ENCODE data around the gene EFCAB8.
"Not testable (repeated sequence)": the region's sequence is repeated elsewhere in the genome, so short reads cannot be mapped to it uniquely, and the experiment has no call there.

EFCAB8 gene

GRCh38 chr20:32957459-32957858 lies 98.7 kb downstream of the EFCAB8 start:
- no peak for DNase-seq (ENCODE audit: low spot score)

- DNase-seq (ENCODE audit: low spot score), result no peak
Observed at GRCh38 chr20:32958574-32958973, 99.9 kb downstream of the EFCAB8 start.

- no peak for DNase-seq (ENCODE audit: low spot score)
Observed at GRCh38 chr20:32959351-32960221, 100.9 kb downstream of the EFCAB8 start.

DNA sequence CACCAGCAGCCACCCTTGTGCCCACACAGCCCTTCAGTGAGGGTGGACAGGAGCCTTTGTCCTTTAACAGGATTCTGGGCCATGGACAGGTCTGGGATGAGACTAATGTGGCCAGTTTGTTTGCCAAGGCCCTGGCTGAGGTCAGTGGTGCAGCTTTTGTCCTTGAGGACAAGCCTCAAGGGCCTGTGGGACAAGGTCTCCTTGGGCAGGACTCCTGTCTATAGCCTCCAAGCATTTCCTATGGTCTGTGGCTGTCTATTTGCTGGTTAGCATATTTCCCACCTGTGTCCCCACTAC lies 101.4 kb downstream of the EFCAB8 start:
- DNase-seq (ENCODE audit: low spot score), result no peak

DNA sequence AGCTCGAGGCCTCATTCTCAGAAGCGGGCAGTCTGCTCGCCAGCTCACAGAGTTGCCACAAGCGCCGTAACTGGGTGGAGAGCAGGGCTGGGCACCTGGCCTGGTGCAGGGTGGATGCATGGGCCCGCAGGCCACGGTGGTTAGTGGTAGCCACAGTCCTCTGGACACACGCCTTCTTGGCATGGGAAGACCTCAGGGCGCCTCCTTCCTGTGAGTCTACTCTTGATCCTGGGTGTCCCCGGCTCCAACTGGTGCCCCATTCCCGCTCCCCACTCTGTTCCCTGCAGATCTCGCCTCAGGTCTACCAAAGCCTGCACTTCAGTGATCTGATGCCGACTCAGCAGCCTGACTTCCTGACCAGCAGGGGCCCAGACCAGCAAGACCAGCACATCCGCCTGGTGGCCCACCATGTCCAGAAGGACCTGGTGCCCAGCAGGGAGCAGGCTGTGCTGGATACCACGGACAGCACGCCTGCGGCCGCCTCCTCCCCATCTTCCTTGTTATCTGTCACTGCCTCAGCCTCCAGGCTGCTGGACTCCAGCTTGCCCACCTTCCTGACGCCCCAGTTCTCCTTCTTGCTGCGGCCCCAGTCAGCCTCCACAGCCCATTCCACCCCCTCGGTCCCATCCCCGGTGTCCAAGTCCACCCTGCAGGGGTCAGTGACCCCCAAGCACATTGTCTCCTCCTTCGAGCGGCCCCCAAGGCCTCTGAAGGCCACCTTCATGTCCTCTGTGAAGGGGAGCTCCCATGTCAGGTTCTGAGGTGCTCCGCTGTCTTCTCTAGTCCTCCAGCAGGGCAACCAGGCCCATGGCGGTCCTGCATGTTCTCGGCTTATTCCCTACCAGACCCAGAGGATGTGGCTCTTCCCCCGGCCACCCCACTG lies 102.4 kb downstream of the EFCAB8 start:
- DNase-seq (ENCODE audit: low spot score), result no peak

DNA sequence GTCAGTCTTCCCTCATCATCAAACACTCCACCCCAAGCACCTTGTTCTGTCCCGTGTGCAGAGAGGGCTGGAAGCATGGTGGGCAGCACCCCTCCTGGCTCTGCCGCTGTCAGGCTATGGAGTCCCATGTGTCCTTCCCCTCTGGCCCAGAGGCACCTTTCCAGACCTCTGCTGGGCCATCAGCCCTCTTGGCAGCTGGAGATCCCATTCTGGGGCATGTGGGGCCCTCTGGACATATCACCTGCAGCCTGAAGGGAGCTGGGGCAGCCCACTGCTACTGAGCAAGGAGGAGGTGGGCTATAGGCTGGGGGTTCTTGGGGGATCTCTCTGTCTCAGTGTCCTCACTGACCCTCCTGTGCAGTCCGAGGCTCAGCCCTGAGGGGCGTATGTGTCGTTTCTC lies 103.3 kb downstream of the EFCAB8 start:
- no peak for DNase-seq (ENCODE audit: low spot score)

- DNase-seq (ENCODE audit: low spot score), result not testable (repeated sequence)
Observed at GRCh38 chr20:32962646-32963045, 103.9 kb downstream of the EFCAB8 start.

DNA sequence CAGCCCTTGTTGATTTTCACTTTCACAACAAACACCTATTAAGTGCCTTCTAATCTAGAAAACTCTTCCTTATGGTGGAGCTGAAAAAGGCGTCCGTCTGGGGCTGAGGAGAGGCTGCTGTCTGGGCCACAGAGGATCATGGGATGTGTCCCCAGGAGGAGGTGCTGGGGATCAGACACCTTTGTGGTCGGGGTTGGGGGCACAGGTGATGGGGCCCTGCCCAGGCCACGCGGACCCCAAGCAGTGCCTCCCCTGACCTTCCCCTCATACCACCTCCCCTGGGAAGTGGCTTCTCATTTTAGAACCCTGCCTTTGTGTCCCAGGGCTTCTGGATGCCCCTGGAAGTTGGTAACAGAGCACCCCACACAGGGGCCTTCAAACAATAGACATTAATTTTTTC lies 104.5 kb downstream of the EFCAB8 start:
- DNase-seq (ENCODE audit: low spot score), result no peak

- DNase-seq (ENCODE audit: low spot score), result no peak
Observed at GRCh38 chr20:32964575-32964974, 105.9 kb downstream of the EFCAB8 start.

- no peak for DNase-seq (ENCODE audit: low spot score)
Observed at GRCh38 chr20:32965115-32965514, 106.4 kb downstream of the EFCAB8 start.

DNA sequence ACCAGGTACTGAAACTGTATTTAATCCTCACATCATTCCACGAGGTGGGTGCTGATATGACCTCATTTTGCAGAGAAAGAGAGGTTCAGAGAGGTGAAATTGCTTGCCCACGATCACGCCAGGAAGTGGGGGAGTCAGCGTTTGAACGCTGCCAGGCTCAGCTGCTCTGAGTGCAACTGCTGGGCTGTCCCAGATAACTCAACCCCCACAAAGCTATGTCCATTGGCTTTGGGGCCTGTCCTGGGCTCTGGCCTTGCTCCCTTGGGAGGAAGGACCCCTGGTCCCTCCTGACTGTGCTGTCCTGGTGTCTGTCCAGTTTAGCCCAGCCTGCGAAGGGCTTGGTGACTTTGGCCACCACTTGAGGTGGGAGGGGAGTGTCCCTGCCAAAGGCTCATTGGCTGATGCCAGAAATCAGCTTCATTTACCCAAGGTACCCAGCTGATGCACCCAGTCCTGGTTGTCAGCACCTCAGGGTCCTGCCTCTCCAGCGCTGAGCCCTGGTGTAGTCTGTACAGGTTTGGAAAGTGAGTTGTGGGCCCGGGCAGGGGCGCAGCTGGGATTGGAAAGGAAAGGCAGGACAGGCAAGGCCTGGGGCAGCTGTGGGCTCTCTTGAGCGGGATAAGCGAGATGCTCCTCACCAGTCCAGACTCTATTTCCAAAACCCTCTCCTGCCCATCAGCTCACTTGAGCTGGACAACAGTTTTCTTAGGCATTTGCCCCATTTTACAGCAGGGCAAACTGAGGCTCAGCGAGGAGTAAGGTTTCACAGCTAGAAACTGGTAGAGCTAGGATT lies 107.1 kb downstream of the EFCAB8 start:
- no peak for DNase-seq (ENCODE audit: low spot score)

DNA sequence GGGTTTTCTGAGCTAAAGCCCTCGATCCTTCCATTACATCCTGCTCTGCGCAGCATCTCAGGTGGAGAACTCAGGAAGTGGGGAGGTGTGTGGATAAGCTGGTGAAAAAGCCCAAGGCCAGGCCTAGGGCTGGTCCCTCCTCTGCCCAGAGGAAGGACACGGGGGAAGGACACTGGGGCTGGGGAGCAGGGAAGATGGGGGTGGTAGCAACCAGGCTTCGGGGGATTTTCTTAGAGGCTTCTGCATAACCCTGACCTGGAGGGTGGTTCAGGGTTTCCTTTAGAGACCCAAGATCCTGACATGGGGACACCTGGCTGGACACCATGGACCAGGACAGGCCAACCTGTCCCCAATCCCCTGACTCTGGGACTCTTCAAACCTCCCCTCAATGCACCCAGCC lies 107.7 kb downstream of the EFCAB8 start:
- DNase-seq (ENCODE audit: low spot score), result no peak

DNA sequence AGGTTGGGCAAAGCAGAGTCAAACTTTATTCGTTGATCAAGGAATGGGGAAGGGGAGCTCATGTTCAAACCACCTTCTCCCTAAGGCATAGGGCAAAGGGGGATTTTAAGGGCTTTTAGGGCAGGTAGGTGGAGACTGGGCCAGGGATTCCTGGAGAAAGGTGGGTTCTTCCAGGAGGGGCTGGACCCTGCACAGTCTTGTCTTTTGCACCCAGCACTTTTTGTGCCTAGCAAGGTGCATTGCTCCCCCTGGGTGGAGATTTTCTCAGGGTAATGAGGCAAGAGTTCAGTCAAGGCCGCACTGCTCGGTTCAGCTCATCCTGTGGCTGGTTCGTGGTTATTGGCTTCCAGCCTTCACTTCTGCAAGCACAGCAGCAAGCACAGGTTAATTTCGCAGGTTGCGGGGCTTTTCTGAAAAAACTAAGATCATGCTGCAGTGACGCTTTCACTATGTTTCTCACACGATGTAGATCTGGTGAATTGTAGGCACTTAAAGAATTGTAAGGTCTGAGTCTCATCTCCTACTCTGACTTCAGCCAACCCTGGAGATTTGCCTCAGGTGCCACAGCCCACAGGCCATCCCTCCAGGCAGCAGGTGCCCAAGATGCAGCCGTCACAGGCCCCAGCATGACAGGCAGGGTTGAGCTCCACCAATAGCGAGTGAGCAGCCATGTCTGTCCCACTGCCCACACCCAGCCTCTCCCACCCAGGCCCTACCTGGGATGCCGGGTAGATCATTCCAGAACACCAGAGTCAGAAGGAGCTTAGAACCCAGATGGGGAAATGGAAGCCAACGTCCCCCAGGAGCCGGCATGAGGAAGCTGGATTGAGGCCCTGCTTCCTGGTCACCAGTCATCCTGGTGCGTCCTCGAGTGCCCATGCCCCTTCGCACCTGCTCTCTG lies 108.4 kb downstream of the EFCAB8 start:
- DNase-seq (ENCODE audit: low spot score), result no peak

- no peak for DNase-seq (ENCODE audit: low spot score)
Observed at GRCh38 chr20:32967961-32968457, 109.3 kb downstream of the EFCAB8 start.

GRCh38 chr20:32968478-32969241 lies 109.9 kb downstream of the EFCAB8 start:
- DNase-seq (ENCODE audit: low spot score), result no peak

- DNase-seq (ENCODE audit: low spot score), result no peak
Observed at GRCh38 chr20:32969356-32970114, 110.8 kb downstream of the EFCAB8 start.

- no peak for DNase-seq (ENCODE audit: low spot score)
Observed at GRCh38 chr20:32970115-32970972, 111.6 kb downstream of the EFCAB8 start.

GRCh38 chr20:32970973-32971300 lies 112.2 kb downstream of the EFCAB8 start:
- DNase-seq (ENCODE audit: low spot score), result no peak

- no peak for DNase-seq (ENCODE audit: low spot score)
Observed at GRCh38 chr20:32971703-32972161, 113.0 kb downstream of the EFCAB8 start.

Measured in HuH-7.5 (cell line).